ENCODE results near the gene MLLT6.

GRCh38 chr17:38750312-38751121 lies 45.4 kb downstream of the MLLT6 start:
- no peak for TF ChIP-seq POLR2AphosphoS5 (IDR thresholded peaks at IDR 0.05; ENCODE audit: borderline replicate concordance, low read depth, low read length)
- no peak for TF ChIP-seq EZH2 (IDR thresholded peaks at IDR 0.05)

Data from SK-N-MC (cell line).